Trophoblast cell (in vitro differentiated cells and primary cell): ENCODE data around the gene ARHGAP45.
A peak's percentile ranks its signal among the peaks of the same experiment; 100 is the strongest.

ENCODE experiments used
- DNase-seq, 2 donors: peaks; one replicate each; pipeline ENCODE4 v3.0.0-alpha.2; 2016
- H2AFZ ChIP-seq: 2 replicates; pipeline ENCODE4 v1.6.1; 2013; ENCODE audit warnings: low read length, moderate library complexity, mild to moderate bottlenecking; ENCODE audit not compliant: insufficient read depth, poor library complexity
- H2AK5ac ChIP-seq: 2 replicates; pipeline ENCODE4 v1.6.1; 2013; ENCODE audit warnings: mild to moderate bottlenecking, low read length
- H2BK120ac ChIP-seq: 2 replicates; pipeline ENCODE4 v1.6.1; 2013; ENCODE audit warnings: low read length, mild to moderate bottlenecking, moderate library complexity; ENCODE audit not compliant: insufficient read depth, poor library complexity
- H2BK12ac ChIP-seq: 2 replicates; pipeline ENCODE4 v1.6.1; 2013; ENCODE audit warnings: mild to moderate bottlenecking, low read length, moderate library complexity
- H2BK5ac ChIP-seq: 2 replicates; pipeline ENCODE4 v1.6.1; 2013; ENCODE audit warnings: low read length, low read depth, moderate library complexity, mild to moderate bottlenecking; ENCODE audit not compliant: poor library complexity
- H3K14ac ChIP-seq: 2 replicates; pipeline ENCODE4 v1.6.1; 2013; ENCODE audit warnings: mild to moderate bottlenecking, low read length
- H3K18ac ChIP-seq: 2 replicates; pipeline ENCODE4 v1.6.1; 2013; ENCODE audit warnings: mild to moderate bottlenecking, low read length
- H3K23ac ChIP-seq: 2 replicates; pipeline ENCODE4 v1.6.1; 2013; ENCODE audit warnings: low read length
- H3K27ac ChIP-seq: 2 replicates; pipeline ENCODE4 v1.5.1; 2013; ENCODE audit warnings: low read depth, mild to moderate bottlenecking, inconsistent platforms, low read length, moderate library complexity
- H3K27me3 ChIP-seq: 2 replicates; pipeline ENCODE4 v1.6.1; 2013; ENCODE audit warnings: inconsistent platforms, mild to moderate bottlenecking, low read length, moderate library complexity; ENCODE audit not compliant: insufficient read depth
- H3K36me3 ChIP-seq, 2 experiments: 1 replicate in 1 of 2; 2 replicates in 1 of 2; pipeline ENCODE4 v1.6.1; 2013; ENCODE audit warnings: low read length in 2 of 2, mild to moderate bottlenecking in 2 of 2, moderate library complexity in 1 of 2; ENCODE audit not compliant: insufficient read depth in 2 of 2, control insufficient read depth in 1 of 2
- H3K4ac ChIP-seq: 2 replicates; pipeline ENCODE4 v1.6.1; 2013; ENCODE audit warnings: low read depth, mild to moderate bottlenecking, low read length, moderate library complexity
- H3K4me1 ChIP-seq, 2 experiments: 1 replicate in 1 of 2; 2 replicates in 1 of 2; pipeline ENCODE4 v1.6.1; 2013; ENCODE audit warnings: low read length in 2 of 2, mild to moderate bottlenecking in 2 of 2, moderate library complexity in 1 of 2; ENCODE audit not compliant: insufficient read depth in 2 of 2, control insufficient read depth in 1 of 2
- H3K4me2 ChIP-seq: 2 replicates; pipeline ENCODE4 v1.6.1; 2013; ENCODE audit warnings: inconsistent platforms, mild to moderate bottlenecking, low read length, moderate library complexity
- H3K4me3 ChIP-seq: 2 replicates; pipeline ENCODE4 v1.5.1; 2013; ENCODE audit warnings: mild to moderate bottlenecking, low read depth, low read length, inconsistent platforms
- H3K79me1 ChIP-seq: one replicate; pipeline ENCODE4 v1.6.1; 2013; ENCODE audit warnings: low read length
- H3K79me2 ChIP-seq: 2 replicates; pipeline ENCODE4 v1.6.1; 2013; ENCODE audit warnings: low read length, mild to moderate bottlenecking; ENCODE audit not compliant: control insufficient read depth, insufficient read depth, poor library complexity
- H3K9ac ChIP-seq: 2 replicates; pipeline ENCODE4 v1.6.1; 2013; ENCODE audit warnings: mild to moderate bottlenecking, low read length
- H3K9me3 ChIP-seq: 2 replicates; pipeline ENCODE4 v1.6.1; 2013; ENCODE audit warnings: low read depth, mild to moderate bottlenecking, control low read depth, inconsistent platforms, low read length; ENCODE audit not compliant: insufficient read depth
- H4K12ac ChIP-seq: 2 replicates; pipeline ENCODE4 v1.6.1; 2013; ENCODE audit warnings: low read depth, mild to moderate bottlenecking, low read length, moderate library complexity
- H4K8ac ChIP-seq: 2 replicates; pipeline ENCODE4 v1.6.1; 2013; ENCODE audit warnings: low read depth, mild to moderate bottlenecking, low read length, moderate library complexity
- H4K91ac ChIP-seq: one replicate; pipeline ENCODE4 v1.6.1; 2013; ENCODE audit warnings: low read depth, mild to moderate bottlenecking, low read length, moderate library complexity
- WGBS: extraction: QIAGEN DNeasy Blood & Tissue Kit; methylation state at CpG from one replicate; pipeline ENCODE4 v1.1.7; 2013; ENCODE audit warnings: missing lambda C conversion rate; ENCODE audit not compliant: insufficient read length, insufficient coverage; ENCODE audit errors: extremely low coverage; 5-methylcytosine and 5-hydroxymethylcytosine counted together

ARHGAP45 gene

GRCh38 chr19:1132552-1133383 is 65.8 kb downstream of the ARHGAP45 start:
- Histone ChIP-seq H3K79me2 (peaks cover 3% of the 10 kb centered on the region), H3K9me3 (no peaks in the 10 kb centered on the region), H3K14ac (peak overlapping the region; percentile 22), H3K9ac (no peak overlapping the region), H3K36me3 (peaks cover 0 to 20% of the 10 kb centered on the region in 2 experiments), H3K79me1 (peaks cover 11% of the 10 kb centered on the region), H4K12ac (peak overlapping the region; percentile 37), H2BK5ac (peak overlapping the region; percentile 18), H3K27me3 (no peaks in the 10 kb centered on the region), H3K4me3 (peak overlapping the region; percentile 37), H2AFZ (peak overlapping the region; percentile 6), H2BK12ac (peak overlapping the region; percentile 24), H3K18ac (peak overlapping the region; percentile 75), H2AK5ac (peak overlapping the region; percentile 59), H3K4me1 (peaks cover 16 to 21% of the 10 kb centered on the region in 2 experiments), H4K91ac (peak overlapping the region; percentile 75), H3K23ac (no peak overlapping the region), H4K8ac (peak overlapping the region; percentile 81), H3K4me2 (peak overlapping the region; percentile 80), H3K27ac (peak overlapping the region; percentile 55), H3K4ac (peak overlapping the region; percentile 35), H2BK120ac (peak overlapping the region; percentile 44)
- DNase-seq = no peak
- no CpG with 5 or more reads among the region's 48 CpGs for WGBS

DNA sequence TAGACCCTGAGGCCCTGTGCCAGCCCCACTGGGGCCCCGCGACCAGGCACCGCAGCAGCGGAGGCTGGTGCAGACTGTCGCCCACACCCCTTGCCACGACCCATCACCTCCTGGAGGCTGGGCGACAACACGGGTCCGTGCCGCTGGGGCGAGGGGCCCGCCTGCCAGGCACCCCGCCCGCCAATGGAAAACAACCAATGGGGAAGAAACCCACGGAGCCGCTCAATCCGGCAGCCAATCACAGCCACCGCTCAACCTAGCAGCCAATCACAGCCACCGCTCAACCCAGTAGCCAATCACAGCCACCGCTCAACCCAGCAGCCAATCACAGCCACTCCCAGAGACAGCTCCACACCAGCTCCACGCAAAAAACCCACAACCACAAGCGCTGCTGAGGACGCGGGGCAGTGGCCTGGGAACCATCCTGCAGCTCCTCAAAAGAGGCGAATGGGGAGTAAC is 66.5 kb downstream of the ARHGAP45 start:
- no peaks in the 10 kb centered on the region for H3K9me3 ChIP-seq
- no peak overlapping the region for H3K4ac ChIP-seq
- peaks cover 3% of the 10 kb centered on the region for H3K79me2 ChIP-seq
- no peak overlapping the region for H3K4me2 ChIP-seq
- no peak overlapping the region for H3K14ac ChIP-seq
- no peak overlapping the region for H3K9ac ChIP-seq
- H3K4me3 ChIP-seq = no peak overlapping the region
- no peak overlapping the region for H2AFZ ChIP-seq
- no peaks in the 10 kb centered on the region for H3K27me3 ChIP-seq
- H3K4me1 ChIP-seq = peaks cover 16 to 21% of the 10 kb centered on the region in 2 experiments
- peak overlapping the region; percentile 5 for H4K91ac ChIP-seq
- no CpG with 5 or more reads among the region's 25 CpGs for WGBS
- H2BK12ac ChIP-seq = peak overlapping the region; percentile 24
- peaks cover 0 to 20% of the 10 kb centered on the region in 2 experiments for H3K36me3 ChIP-seq
- DNase-seq = no peak
- no peak overlapping the region for H3K23ac ChIP-seq
- H3K27ac ChIP-seq = no peak overlapping the region
- H3K79me1 ChIP-seq = peaks cover 11% of the 10 kb centered on the region
- H4K8ac ChIP-seq = peak overlapping the region; percentile 35
- no peak overlapping the region for H2BK120ac ChIP-seq
- no peak overlapping the region for H4K12ac ChIP-seq
- H2BK5ac ChIP-seq = no peak overlapping the region
- H2AK5ac ChIP-seq = peak overlapping the region; percentile 22
- H3K18ac ChIP-seq = peak overlapping the region; percentile 17

- no peak overlapping the region for H4K8ac ChIP-seq
- H3K9ac ChIP-seq = no peak overlapping the region
- peak overlapping the region; percentile 29 for H3K27ac ChIP-seq
- no peak overlapping the region for H3K14ac ChIP-seq
- no peak overlapping the region for H2AFZ ChIP-seq
- H3K23ac ChIP-seq = no peak overlapping the region
- H3K79me1 ChIP-seq = peaks cover 11% of the 10 kb centered on the region
- H2BK120ac ChIP-seq = no peak overlapping the region
- peaks cover 3% of the 10 kb centered on the region for H3K79me2 ChIP-seq
- peaks cover 4 to 22% of the 10 kb centered on the region in 2 experiments for H3K36me3 ChIP-seq
- WGBS = no CpG with 5 or more reads among the region's 11 CpGs
- H3K27me3 ChIP-seq = no peaks in the 10 kb centered on the region
- no peak overlapping the region for H2BK12ac ChIP-seq
- peak overlapping the region; percentile 0 for H2BK5ac ChIP-seq
- no peak overlapping the region for H2AK5ac ChIP-seq
- H3K18ac ChIP-seq = peak overlapping the region; percentile 3
- DNase-seq = peak; percentile 63 to 66
- H3K4ac ChIP-seq = no peak overlapping the region
- no peak overlapping the region for H3K4me2 ChIP-seq
- H3K4me3 ChIP-seq = no peak overlapping the region
- H4K12ac ChIP-seq = no peak overlapping the region
- H3K4me1 ChIP-seq = peaks cover 16 to 21% of the 10 kb centered on the region in 2 experiments
- H4K91ac ChIP-seq = peak overlapping the region; percentile 5
- no peaks in the 10 kb centered on the region for H3K9me3 ChIP-seq
Measured at GRCh38 chr19:1134431-1134830, 67.5 kb downstream of the ARHGAP45 start.

GRCh38 chr19:1135454-1135853 is 68.5 kb downstream of the ARHGAP45 start:
- Histone ChIP-seq H2BK12ac (no peak overlapping the region), H2AFZ (no peak overlapping the region), H3K79me2 (peaks cover 3% of the 10 kb centered on the region), H3K36me3 (peaks cover 4 to 21% of the 10 kb centered on the region in 2 experiments), H3K4me1 (peaks cover 16 to 21% of the 10 kb centered on the region in 2 experiments), H3K9ac (no peak overlapping the region), H2BK5ac (no peak overlapping the region), H4K8ac (no peak overlapping the region), H4K91ac (no peak overlapping the region), H3K4ac (no peak overlapping the region), H2AK5ac (no peak overlapping the region), H4K12ac (no peak overlapping the region), H3K4me3 (no peak overlapping the region), H3K79me1 (peaks cover 11% of the 10 kb centered on the region), H3K9me3 (no peaks in the 10 kb centered on the region), H3K27ac (no peak overlapping the region), H3K27me3 (no peaks in the 10 kb centered on the region), H2BK120ac (no peak overlapping the region), H3K18ac (no peak overlapping the region), H3K4me2 (no peak overlapping the region), H3K14ac (no peak overlapping the region), H3K23ac (no peak overlapping the region)
- WGBS = no CpG with 5 or more reads among the region's 17 CpGs
- DNase-seq = no peak
